Endothelial cell of umbilical vein (primary cell): ENCODE measurements around the gene SPARC. TPM values are rescaled to one million over a fixed set of nuclear protein-coding genes. Genes with fewer than 3 reads are reported as not detected.

Experiments
- BruUV-seq: library from RNA; stranded (reverse); fragments of 400-500 nt; replicated peaks from 2 replicates; lab custom pipeline; 2021; lab: Mats Ljungman, UMichigan
- CTCF ChIA-PET: fragments of 300-600, 350-600 bp; sonication (Branson Sonifier 250); formaldehyde crosslinking; loops from one replicate; lab custom pipeline; 2021; ENCODE audit warnings: antibody characterized with exemption, inconsistent platforms; lab: Charles Lee
- POLR2A ChIA-PET: fragments of 300-600, 350-600 bp; sonication (Branson Sonifier 250); formaldehyde crosslinking; loops from one replicate; lab custom pipeline; 2021; ENCODE audit warnings: antibody characterized with exemption, inconsistent platforms; lab: Charles Lee
- DNase-seq: peaks from one replicate; pipeline ENCODE4 v3.0.0-alpha.2; 2011; ENCODE audit warnings: low read depth, low spot score
- FAIRE-seq: peaks from 2 replicates; lab custom pipeline; 2011; peaks lifted over from hg19 to GRCh38; lab: Jason Lieb, UNC
- H2AFZ ChIP-seq: 2 replicates; pipeline ENCODE4 v1.6.0; 2012; ENCODE audit warnings: low read depth, low read length, control low read depth, inconsistent platforms
- H3K27ac ChIP-seq: 2 replicates; pipeline ENCODE4 v1.5.1; 2011; ENCODE audit warnings: low read depth, mild to moderate bottlenecking, control low read depth, low read length, moderate library complexity; ENCODE audit not compliant: insufficient read depth
- H3K27me3 ChIP-seq, 2 experiments: 2 replicates each; pipeline versions ENCODE4 v1.6.0 to v1.6.1; 2011; ENCODE audit warnings: low read length in 2 of 2, mixed read lengths in 1 of 2; ENCODE audit not compliant: control insufficient read depth in 2 of 2, insufficient read depth in 2 of 2
- H3K36me3 ChIP-seq, 2 experiments: 2 replicates in 1 of 2; 3 replicates in 1 of 2; pipeline ENCODE4 v1.5.1; 2011; ENCODE audit warnings: low read length in 2 of 2, mild to moderate bottlenecking in 1 of 2, moderate library complexity in 1 of 2; ENCODE audit not compliant: control insufficient read depth in 2 of 2, insufficient read depth in 2 of 2; ENCODE audit errors: extremely low read depth in 1 of 2
- H3K4me1 ChIP-seq: 3 replicates; pipeline ENCODE4 v1.5.1; 2011; ENCODE audit warnings: mild to moderate bottlenecking, low read length; ENCODE audit not compliant: control insufficient read depth, insufficient read depth; ENCODE audit errors: extremely low read depth
- H3K4me2 ChIP-seq: 2 replicates; pipeline ENCODE4 v1.6.1; 2011; ENCODE audit warnings: low read length, control low read depth, mixed read lengths; ENCODE audit not compliant: insufficient read depth
- H3K4me3 ChIP-seq, 3 experiments: fragments of 200-600 bp in 1 of 3; sonication (generic), shearing (Covaris generic) in 1 of 3; replicated peaks in 1 of 3; 2 replicates each; pipeline ENCODE4 v1.5.1; 2011 to 2016; ENCODE audit warnings: control low read depth in 3 of 3, low read length in 3 of 3, mild to moderate bottlenecking in 2 of 3, inconsistent platforms in 1 of 3, low read depth in 1 of 3, moderate library complexity in 1 of 3; ENCODE audit not compliant: insufficient read depth in 1 of 3
- H3K79me2 ChIP-seq: 2 replicates; pipeline ENCODE4 v1.6.0; 2012; ENCODE audit warnings: low read length, inconsistent platforms; ENCODE audit not compliant: control insufficient read depth, insufficient read depth
- H3K9ac ChIP-seq: replicated peaks from 2 replicates; pipeline ENCODE3; 2011; ENCODE audit warnings: low read length, control low read depth; ENCODE audit not compliant: insufficient read depth; ENCODE audit errors: extremely low read depth
- H3K9me1 ChIP-seq: replicated peaks from 3 replicates; pipeline ENCODE4 v1.6.0; 2011; ENCODE audit warnings: mild to moderate bottlenecking, low read length; ENCODE audit not compliant: control insufficient read depth, insufficient read depth; ENCODE audit errors: extremely low read depth
- H3K9me3 ChIP-seq: replicated peaks from 2 replicates; pipeline ENCODE4 v1.5.1; 2012; ENCODE audit warnings: low read length, inconsistent platforms; ENCODE audit not compliant: control insufficient read depth, insufficient read depth
- H4K20me1 ChIP-seq: replicated peaks from 2 replicates; pipeline ENCODE3; 2011; ENCODE audit warnings: mild to moderate bottlenecking, low read length; ENCODE audit not compliant: control insufficient read depth, insufficient read depth; ENCODE audit errors: extremely low read depth
- CTCF ChIP-seq, 2 donors: IDR thresholded peaks; 1 replicate in 1 of 2; 2 replicates in 1 of 2; pipeline ENCODE4 v1.5.1; 2011; ENCODE audit warnings: low read length in 2 of 2, mild to moderate bottlenecking in 2 of 2, moderate library complexity in 2 of 2, control low read depth in 1 of 2, inconsistent platforms in 1 of 2, low read depth in 1 of 2; ENCODE audit not compliant: insufficient read depth in 1 of 2; ENCODE audit errors: extremely low read depth in 1 of 2
- EZH2 ChIP-seq: IDR thresholded peaks from 2 replicates; pipeline ENCODE4 v1.6.1; 2012; ENCODE audit warnings: borderline replicate concordance, low read depth, mild to moderate bottlenecking, moderate library complexity, low read length, inconsistent platforms; ENCODE audit not compliant: severe bottlenecking
- FOS ChIP-seq: IDR thresholded peaks from 2 replicates; pipeline ENCODE4 v1.6.1; 2011; ENCODE audit warnings: mild to moderate bottlenecking, low read length, moderate library complexity, borderline replicate concordance; ENCODE audit not compliant: insufficient read depth
- GATA2 ChIP-seq: IDR thresholded peaks from 2 replicates; pipeline ENCODE4 v1.7.0; 2011; ENCODE audit warnings: low read depth, mild to moderate bottlenecking, moderate library complexity, mixed read lengths, low read length; ENCODE audit not compliant: insufficient read length, insufficient read depth
- JUN ChIP-seq: IDR thresholded peaks from 2 replicates; pipeline ENCODE4 v1.6.1; 2011; ENCODE audit warnings: borderline replicate concordance, low read depth; ENCODE audit not compliant: insufficient read length, insufficient read depth
- MAX ChIP-seq: IDR thresholded peaks from 2 replicates; pipeline ENCODE4 v1.6.1; 2011; ENCODE audit not compliant: insufficient read depth, insufficient read length
- MYC ChIP-seq: IDR thresholded peaks from one replicate; pipeline ENCODE4 v1.6.1; 2011; ENCODE audit warnings: mild to moderate bottlenecking, low read depth, low read length
- POLR2AphosphoS5 ChIP-seq: IDR thresholded peaks from 2 replicates; pipeline ENCODE4 v1.6.1; 2012; ENCODE audit warnings: low read depth, mild to moderate bottlenecking, control low read depth, low read length, moderate library complexity; ENCODE audit not compliant: insufficient read depth
- dilution Hi-C: fragments of 300-500 bp; cut with MboI; formaldehyde crosslinking; loops from one replicate; pipeline ENCODE4 v1.15.0; 2019; ENCODE audit warnings: low sequenced_read_pairs; ENCODE audit not compliant: extremely low pct_ligation_motif_present
- intact Hi-C: fragments of 100-400 bp; cut with micrococcal nuclease; formaldehyde crosslinking; loops from one replicate; pipeline ENCODE4 v1.10.0; 2022
- polyA plus RNA-seq, 4 experiments: library from polyadenylated mRNA; depleted of rRNA in 3 of 4; stranded (reverse) in 3 of 4; unstranded in 1 of 4; fragments of >200 nt; gene quantifications; 2 replicates each; pipeline versions ENCODE4 v1.2.1 to v1.2.3, GENCODE V29; 2011 to 2012; ENCODE audit warnings: missing spikeins in 1 of 4
- total RNA-seq: library from RNA; stranded (reverse); gene quantifications from 2 replicates; pipeline ENCODE4 v1.2.3, GENCODE V29; 2021

SPARC gene
- total and polyA plus RNA-seq, 2 donors (not counting 3 experiments of a cell fraction or from before 2014, with no cell fraction given) = 2,962 to 3,114 TPM

- ChIA-PET CTCF (interaction anchor here (0.7 to 3.4 kb wide), 5 partner anchors 8 to 48 kb away, joined by 3 to 21 read pairs (median 4); no protein-coding TSS in a partner anchor), POLR2A (interaction anchor here (0.7 to 1.2 kb wide), 2 partner anchors 20 to 26 kb away, joined by 4 to 6 read pairs; partner anchors contain the start of gene SPARC)
- H3K79me2 ChIP-seq = no peaks in the 10 kb centered on the region
- H3K27ac ChIP-seq = no peak overlapping the region
- H3K27me3 ChIP-seq = no peaks in the 10 kb centered on the region
- no TSS peak for BruUV-seq
- no peak for TF ChIP-seq JUN
- no peak for TF ChIP-seq POLR2AphosphoS5
- TF ChIP-seq FOS = peak; percentile 40
- no peak for TF ChIP-seq MAX
- TF ChIP-seq MYC = no peak
- no peak for TF ChIP-seq EZH2
- no peak overlapping the region for H3K4me2 ChIP-seq
- dilution Hi-C loops = no loop called here
- no peaks in the 10 kb centered on the region for H3K9me1 ChIP-seq
- H3K9me3 ChIP-seq = no peaks in the 10 kb centered on the region
- no peaks in the 10 kb centered on the region for H3K36me3 ChIP-seq
- DNase-seq = no peak
- intact Hi-C loops = loop anchor here (1.0 kb wide), 1 partner anchor 8 kb away; no protein-coding TSS in a partner anchor
- peaks cover 13% of the 10 kb centered on the region for H3K4me1 ChIP-seq
- FAIRE-seq = no peak
- no peak overlapping the region for H3K9ac ChIP-seq
- H3K4me3 ChIP-seq = no peak overlapping the region
- H4K20me1 ChIP-seq = no peaks in the 10 kb centered on the region
- no peak overlapping the region for H2AFZ ChIP-seq
Measured at GRCh38 chr5:151706906-151707305, 20.2 kb upstream of the SPARC start.

- ChIA-PET CTCF (interaction anchor here (0.6 to 1.8 kb wide), 5 partner anchors 8 to 45 kb away, joined by 4 to 9 read pairs (median 6); no protein-coding TSS in a partner anchor), POLR2A (no interaction called here)
- H3K27ac ChIP-seq = no peak overlapping the region
- H3K9me3 ChIP-seq = no peaks in the 10 kb centered on the region
- no peak for FAIRE-seq
- H3K4me1 ChIP-seq = peaks cover 21% of the 10 kb centered on the region
- no peak overlapping the region for H3K4me2 ChIP-seq
- dilution Hi-C loops = no loop called here
- no TSS peak for BruUV-seq
- no peaks in the 10 kb centered on the region for H3K79me2 ChIP-seq
- H3K4me3 ChIP-seq = no peak overlapping the region
- no peaks in the 10 kb centered on the region for H3K9me1 ChIP-seq
- H3K36me3 ChIP-seq = no peaks in the 10 kb centered on the region
- H4K20me1 ChIP-seq = no peaks in the 10 kb centered on the region
- H3K27me3 ChIP-seq = no peaks in the 10 kb centered on the region
- no peak overlapping the region for H3K9ac ChIP-seq
- intact Hi-C loops = no loop called here
- no peak overlapping the region for H2AFZ ChIP-seq
- no peak for DNase-seq
- no peak for TF ChIP-seq JUN
- no peak for TF ChIP-seq CTCF (IDR thresholded peaks at IDR 0.05; ENCODE audit: extremely low read depth in 1 of 2, insufficient read depth in 1 of 2, low read depth in 1 of 2, low read length in 2 of 2)
- no peak for TF ChIP-seq POLR2AphosphoS5
- TF ChIP-seq GATA2 = no peak
Measured at GRCh38 chr5:151703780-151704179, 17.1 kb upstream of the SPARC start.
